ENCODE results near the gene ART1. TPM values are rescaled to one million over a fixed set of nuclear protein-coding genes. Genes with fewer than 3 reads are reported as not detected.

ART1 gene
- total RNA-seq, 1 donor from 2014 or later: not detected

GRCh38 chr11:3609416-3610265, 35.3 kb upstream of the ART1 start:
- H3K4me3 Mint-ChIP-seq (ENCODE audit: unreplicated experiment): no peak overlapping the region
- TF ChIP-seq, protein P1, sequence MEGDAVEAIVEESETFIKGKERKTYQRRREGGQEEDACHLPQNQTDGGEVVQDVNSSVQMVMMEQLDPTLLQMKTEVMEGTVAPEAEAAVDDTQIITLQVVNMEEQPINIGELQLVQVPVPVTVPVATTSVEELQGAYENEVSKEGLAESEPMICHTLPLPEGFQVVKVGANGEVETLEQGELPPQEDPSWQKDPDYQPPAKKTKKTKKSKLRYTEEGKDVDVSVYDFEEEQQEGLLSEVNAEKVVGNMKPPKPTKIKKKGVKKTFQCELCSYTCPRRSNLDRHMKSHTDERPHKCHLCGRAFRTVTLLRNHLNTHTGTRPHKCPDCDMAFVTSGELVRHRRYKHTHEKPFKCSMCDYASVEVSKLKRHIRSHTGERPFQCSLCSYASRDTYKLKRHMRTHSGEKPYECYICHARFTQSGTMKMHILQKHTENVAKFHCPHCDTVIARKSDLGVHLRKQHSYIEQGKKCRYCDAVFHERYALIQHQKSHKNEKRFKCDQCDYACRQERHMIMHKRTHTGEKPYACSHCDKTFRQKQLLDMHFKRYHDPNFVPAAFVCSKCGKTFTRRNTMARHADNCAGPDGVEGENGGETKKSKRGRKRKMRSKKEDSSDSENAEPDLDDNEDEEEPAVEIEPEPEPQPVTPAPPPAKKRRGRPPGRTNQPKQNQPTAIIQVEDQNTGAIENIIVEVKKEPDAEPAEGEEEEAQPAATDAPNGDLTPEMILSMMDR (IDR thresholded peaks at IDR 0.05; ENCODE audit: partially characterized antibody, unreplicated experiment): peak; percentile 97
- H3K27me3 Mint-ChIP-seq (ENCODE audit: unreplicated experiment): no peaks in the 10 kb centered on the region
- no peaks in the 10 kb centered on the region for H3K36me3 Mint-ChIP-seq (ENCODE audit: unreplicated experiment)
- no peaks in the 10 kb centered on the region for H3K4me1 Mint-ChIP-seq (ENCODE audit: low read depth, unreplicated experiment)
- H3K27ac Mint-ChIP-seq (ENCODE audit: unreplicated experiment): no peak overlapping the region
- DNase-seq: no peak
- H3K9me3 Mint-ChIP-seq (ENCODE audit: unreplicated experiment): no peaks in the 10 kb centered on the region

GRCh38 chr11:3610846-3611245, 34.1 kb upstream of the ART1 start:
- TF ChIP-seq, protein P1 (IDR thresholded peaks at IDR 0.05; ENCODE audit: partially characterized antibody, unreplicated experiment): no peak
- no peak overlapping the region for H3K4me3 Mint-ChIP-seq (ENCODE audit: unreplicated experiment)
- no peaks in the 10 kb centered on the region for H3K9me3 Mint-ChIP-seq (ENCODE audit: unreplicated experiment)
- no peak for DNase-seq
- no peak overlapping the region for H3K27ac Mint-ChIP-seq (ENCODE audit: unreplicated experiment)
- H3K36me3 Mint-ChIP-seq (ENCODE audit: unreplicated experiment): no peaks in the 10 kb centered on the region
- H3K27me3 Mint-ChIP-seq (ENCODE audit: unreplicated experiment): peaks cover 4% of the 10 kb centered on the region
- H3K4me1 Mint-ChIP-seq (ENCODE audit: low read depth, unreplicated experiment): peaks cover 6% of the 10 kb centered on the region

GRCh38 chr11:3611976-3612678, 32.8 kb upstream of the ART1 start:
- Mint-ChIP-seq H3K4me1 (ENCODE audit: low read depth, unreplicated experiment) (peaks cover 8% of the 10 kb centered on the region), H3K27me3 (ENCODE audit: unreplicated experiment) (peaks cover 4% of the 10 kb centered on the region), H3K36me3 (ENCODE audit: unreplicated experiment) (no peaks in the 10 kb centered on the region), H3K27ac (ENCODE audit: unreplicated experiment) (no peak overlapping the region), H3K9me3 (ENCODE audit: unreplicated experiment) (no peaks in the 10 kb centered on the region), H3K4me3 (ENCODE audit: unreplicated experiment) (no peak overlapping the region)
- TF ChIP-seq, protein P1 (IDR thresholded peaks at IDR 0.05; ENCODE audit: partially characterized antibody, unreplicated experiment): no peak
- DNase-seq: no peak

- DNase-seq: no peak
- no peak overlapping the region for H3K27ac Mint-ChIP-seq (ENCODE audit: unreplicated experiment)
- peaks cover 4% of the 10 kb centered on the region for H3K27me3 Mint-ChIP-seq (ENCODE audit: unreplicated experiment)
- H3K4me3 Mint-ChIP-seq (ENCODE audit: unreplicated experiment): no peak overlapping the region
- H3K9me3 Mint-ChIP-seq (ENCODE audit: unreplicated experiment): peaks cover 2% of the 10 kb centered on the region
- no peaks in the 10 kb centered on the region for H3K36me3 Mint-ChIP-seq (ENCODE audit: unreplicated experiment)
- TF ChIP-seq, protein P1 (IDR thresholded peaks at IDR 0.05; ENCODE audit: partially characterized antibody, unreplicated experiment): no peak
- peaks cover 8% of the 10 kb centered on the region for H3K4me1 Mint-ChIP-seq (ENCODE audit: low read depth, unreplicated experiment)
Observed at GRCh38 chr11:3613998-3614741, 30.8 kb upstream of the ART1 start.

Data from glutamatergic neuron (in vitro differentiated cells).